Effector memory CD8-positive, alpha-beta T cell (primary cell): ENCODE data around the gene NAALADL1.

Experiments used
- ATAC-seq: fragments of 150-1000 bp; cut with Tn5 transposase; replicated peaks from 2 replicates; pipeline ENCODE4 v1.10.0; 2021; ENCODE audit warnings: mild to moderate bottlenecking, moderate library complexity
- DNase-seq, 3 experiments: peaks; one replicate each; pipeline ENCODE4 v3.0.0; 2021
- H3K27ac Mint-ChIP-seq, 2 donors: one replicate each; pipeline ENCODE4 v1.8.0; 2022; ENCODE audit warnings: mild to moderate bottlenecking in 2 of 2, mixed read lengths in 2 of 2, moderate library complexity in 2 of 2
- H3K27me3 Mint-ChIP-seq, 2 donors: one replicate each; pipeline ENCODE4 v1.8.0; 2022; ENCODE audit warnings: mixed read lengths in 2 of 2
- H3K36me3 Mint-ChIP-seq: one replicate; pipeline ENCODE4 v1.8.0; 2022; ENCODE audit warnings: mild to moderate bottlenecking, moderate library complexity, mixed read lengths; ENCODE audit not compliant: insufficient read depth
- H3K4me1 Mint-ChIP-seq, 2 donors: one replicate each; pipeline ENCODE4 v1.8.0; 2022; ENCODE audit warnings: low read depth in 2 of 2, mixed read lengths in 2 of 2
- H3K4me3 Mint-ChIP-seq, 2 donors: one replicate each; pipeline ENCODE4 v1.8.0; 2022; ENCODE audit warnings: mild to moderate bottlenecking in 2 of 2, mixed read lengths in 2 of 2, moderate library complexity in 2 of 2
- H3K9me3 Mint-ChIP-seq, 2 donors: one replicate each; pipeline ENCODE4 v1.8.0; 2022; ENCODE audit warnings: mixed read lengths in 2 of 2

The NAALADL1 gene

GRCh38 chr11:65053827-65054508 is 4.4 kb downstream of the NAALADL1 start:
- peaks cover 0 to 6% of the 10 kb centered on the region in 2 donors for H3K27me3 Mint-ChIP-seq

GRCh38 chr11:65051398-65051858 is 6.9 kb downstream of the NAALADL1 start:
- peaks cover 12 to 18% of the 10 kb centered on the region in 2 donors for H3K4me1 Mint-ChIP-seq
- DNase-seq: no peak
- H3K36me3 Mint-ChIP-seq: peaks cover 1% of the 10 kb centered on the region
- H3K27me3 Mint-ChIP-seq: peaks cover 0 to 6% of the 10 kb centered on the region in 2 donors
- no peak overlapping the region for H3K27ac Mint-ChIP-seq
- H3K4me3 Mint-ChIP-seq: peak overlapping the region in 1 of 2 donors; percentile 21
- no peaks in the 10 kb centered on the region for H3K9me3 Mint-ChIP-seq
- no peak for ATAC-seq

More at GRCh38 chr11:65053827-65054508, 4.4 kb downstream of the NAALADL1 start:
- Mint-ChIP-seq H3K36me3 (no peaks in the 10 kb centered on the region), H3K4me1 (peaks cover 9 to 12% of the 10 kb centered on the region in 2 donors), H3K27ac (peak overlapping the region; percentile 38 to 83), H3K4me3 (peak overlapping the region in 1 of 2 donors; percentile 26), H3K9me3 (no peaks in the 10 kb centered on the region)
- DNase-seq: no peak
- peak; percentile 54 for ATAC-seq

- Mint-ChIP-seq H3K27ac (peak overlapping the region; percentile 6 to 66), H3K4me1 (peaks cover 6 to 7% of the 10 kb centered on the region in 2 donors), H3K36me3 (peaks cover 2% of the 10 kb centered on the region), H3K27me3 (peaks cover 0 to 5% of the 10 kb centered on the region in 2 donors), H3K4me3 (peak overlapping the region; percentile 64 to 76), H3K9me3 (no peaks in the 10 kb centered on the region)
- ATAC-seq: peak; percentile 44
- DNase-seq: no peak
These were observed 10.6 kb downstream of the NAALADL1 start for GRCh38 chr11:65047581-65048422.

GRCh38 chr11:65045728-65046127 is 12.6 kb downstream of the NAALADL1 start:
- Mint-ChIP-seq H3K4me1 (peaks cover 7 to 10% of the 10 kb centered on the region in 2 donors), H3K9me3 (no peaks in the 10 kb centered on the region), H3K27me3 (no peaks in the 10 kb centered on the region), H3K36me3 (peaks cover 2% of the 10 kb centered on the region), H3K4me3 (no peak overlapping the region), H3K27ac (no peak overlapping the region)
- DNase-seq (no peak), ATAC-seq (no peak)

GRCh38 chr11:65045061-65045460 is 13.3 kb downstream of the NAALADL1 start:
- no peaks in the 10 kb centered on the region for H3K9me3 Mint-ChIP-seq
- H3K4me3 Mint-ChIP-seq: no peak overlapping the region
- no peak overlapping the region for H3K27ac Mint-ChIP-seq
- no peak for ATAC-seq
- DNase-seq: no peak
- H3K36me3 Mint-ChIP-seq: peaks cover 2% of the 10 kb centered on the region
- no peaks in the 10 kb centered on the region for H3K27me3 Mint-ChIP-seq
- H3K4me1 Mint-ChIP-seq: peaks cover 7 to 10% of the 10 kb centered on the region in 2 donors

GRCh38 chr11:65043881-65044501 is 14.4 kb downstream of the NAALADL1 start:
- DNase-seq (no peak), ATAC-seq (no peak)
- Mint-ChIP-seq H3K4me3 (no peak overlapping the region), H3K4me1 (peaks cover 7 to 10% of the 10 kb centered on the region in 2 donors), H3K27ac (no peak overlapping the region), H3K9me3 (no peaks in the 10 kb centered on the region), H3K36me3 (peaks cover 2% of the 10 kb centered on the region), H3K27me3 (no peaks in the 10 kb centered on the region)

- no peaks in the 10 kb centered on the region for H3K9me3 Mint-ChIP-seq
- ATAC-seq (no peak), DNase-seq (no peak)
- H3K27ac Mint-ChIP-seq: no peak overlapping the region
- H3K4me1 Mint-ChIP-seq: peaks cover 7 to 10% of the 10 kb centered on the region in 2 donors
- H3K4me3 Mint-ChIP-seq: peak overlapping the region; percentile 79 to 88
- H3K27me3 Mint-ChIP-seq: no peaks in the 10 kb centered on the region
- H3K36me3 Mint-ChIP-seq: peaks cover 6% of the 10 kb centered on the region
These were observed 15.5 kb downstream of the NAALADL1 start for GRCh38 chr11:65042891-65043290.

- peaks cover 7% of the 10 kb centered on the region for H3K36me3 Mint-ChIP-seq
- peak within 1 kb of the TSS; percentile 62 to 79 for H3K27ac Mint-ChIP-seq
- no peaks in the 10 kb centered on the region for H3K9me3 Mint-ChIP-seq
- peak within 1 kb of the TSS; percentile 88 to 89 for H3K4me3 Mint-ChIP-seq
- ATAC-seq: peak; percentile 92
- H3K27me3 Mint-ChIP-seq: no peaks in the 10 kb centered on the region
- peak; percentile 83 to 86 (median 84) for DNase-seq
- H3K4me1 Mint-ChIP-seq: peaks cover 4 to 5% of the 10 kb centered on the region in 2 donors
These were observed 17.3 kb downstream of the NAALADL1 start, which contains the start of gene SAC3D1 for GRCh38 chr11:65040847-65041622. Gene SAC3D1 (plus strand): TSS chr11:65041210. CDS start chr11:65041293, 83 bp downstream.

- Mint-ChIP-seq H3K9me3 (no peaks in the 10 kb centered on the region), H3K27me3 (no peaks in the 10 kb centered on the region), H3K36me3 (peaks cover 7% of the 10 kb centered on the region), H3K4me1 (peaks cover 4 to 5% of the 10 kb centered on the region in 2 donors), H3K27ac (peak overlapping the region; percentile 62 to 79), H3K4me3 (peak overlapping the region; percentile 88 to 89)
- ATAC-seq (no peak), DNase-seq (no peak)
These were observed 17.9 kb downstream of the NAALADL1 start for GRCh38 chr11:65040520-65040846.

GRCh38 chr11:65036931-65037330 is 21.4 kb downstream of the NAALADL1 start:
- Mint-ChIP-seq H3K36me3 (peaks cover 12% of the 10 kb centered on the region), H3K4me3 (no peak overlapping the region), H3K27ac (no peak overlapping the region), H3K27me3 (no peaks in the 10 kb centered on the region), H3K4me1 (no peaks in the 10 kb centered on the region), H3K9me3 (no peaks in the 10 kb centered on the region)
- ATAC-seq (no peak), DNase-seq (no peak)

- Mint-ChIP-seq H3K4me1 (no peaks in the 10 kb centered on the region), H3K9me3 (no peaks in the 10 kb centered on the region), H3K4me3 (no peak overlapping the region), H3K27ac (no peak overlapping the region), H3K27me3 (no peaks in the 10 kb centered on the region), H3K36me3 (peaks cover 12% of the 10 kb centered on the region)
- DNase-seq (no peak), ATAC-seq (no peak)
These were observed 22.8 kb downstream of the NAALADL1 start for GRCh38 chr11:65035579-65035978.

GRCh38 chr11:65034423-65034822 is 23.9 kb downstream of the NAALADL1 start:
- Mint-ChIP-seq H3K4me3 (no peak overlapping the region), H3K27ac (no peak overlapping the region), H3K36me3 (peaks cover 12% of the 10 kb centered on the region), H3K9me3 (no peaks in the 10 kb centered on the region), H3K27me3 (no peaks in the 10 kb centered on the region), H3K4me1 (no peaks in the 10 kb centered on the region)
- no peak for ATAC-seq
- DNase-seq: no peak

GRCh38 chr11:65032216-65032615 is 26.1 kb downstream of the NAALADL1 start:
- H3K9me3 Mint-ChIP-seq: no peaks in the 10 kb centered on the region
- H3K4me1 Mint-ChIP-seq: peaks cover 6 to 10% of the 10 kb centered on the region in 2 donors
- peaks cover 15% of the 10 kb centered on the region for H3K36me3 Mint-ChIP-seq
- ATAC-seq: no peak
- H3K4me3 Mint-ChIP-seq: no peak overlapping the region
- no peaks in the 10 kb centered on the region for H3K27me3 Mint-ChIP-seq
- no peak for DNase-seq
- H3K27ac Mint-ChIP-seq: no peak overlapping the region
